ENCODE measurements around the gene FZD10. TPM values are rescaled to one million over a fixed set of nuclear protein-coding genes. Genes with fewer than 3 reads are reported as not detected.

FZD10 gene
- total RNA-seq, 2 experiments from 2014 or later: not detected

GRCh38 chr12:130154276-130155070 is 7.8 kb upstream of the FZD10 start:
- Mint-ChIP-seq H3K36me3 (ENCODE audit: low read depth) (no peaks in the 10 kb centered on the region), H3K4me1 (no peaks in the 10 kb centered on the region), H3K4me3 (no peak overlapping the region), H3K9me3 (no peaks in the 10 kb centered on the region), H3K27ac (no peak overlapping the region), H3K27me3 (peaks cover 6% of the 10 kb centered on the region)
- ChIA-PET POLR2A (no interaction called here), CTCF (no interaction called here)
- DNase-seq: no peak

- Mint-ChIP-seq H3K36me3 (ENCODE audit: low read depth) (no peaks in the 10 kb centered on the region), H3K27me3 (peaks cover 6% of the 10 kb centered on the region), H3K9me3 (no peaks in the 10 kb centered on the region), H3K27ac (no peak overlapping the region), H3K4me1 (no peaks in the 10 kb centered on the region), H3K4me3 (no peak overlapping the region)
- CTCF ChIA-PET: no interaction called here
- no peak for DNase-seq
- POLR2A ChIA-PET: no interaction called here
Measured at GRCh38 chr12:130155416-130156073, 6.7 kb upstream of the FZD10 start.

GRCh38 chr12:130156652-130157275 is 5.5 kb upstream of the FZD10 start:
- Mint-ChIP-seq H3K27me3 (peaks cover 7% of the 10 kb centered on the region), H3K4me1 (no peaks in the 10 kb centered on the region), H3K27ac (no peak overlapping the region), H3K9me3 (no peaks in the 10 kb centered on the region), H3K4me3 (no peak overlapping the region), H3K36me3 (ENCODE audit: low read depth) (no peaks in the 10 kb centered on the region)
- no peak for DNase-seq
- CTCF ChIA-PET: no interaction called here
- POLR2A ChIA-PET: no interaction called here

GRCh38 chr12:130157998-130158753 is 4.1 kb upstream of the FZD10 start:
- ChIA-PET POLR2A (no interaction called here), CTCF (no interaction called here)
- Mint-ChIP-seq H3K9me3 (no peaks in the 10 kb centered on the region), H3K27ac (no peak overlapping the region), H3K4me1 (no peaks in the 10 kb centered on the region), H3K27me3 (peaks cover 10% of the 10 kb centered on the region), H3K4me3 (no peak overlapping the region), H3K36me3 (ENCODE audit: low read depth) (no peaks in the 10 kb centered on the region)
- no peak for DNase-seq

- DNase-seq: no peak
- peaks cover 2% of the 10 kb centered on the region for H3K36me3 Mint-ChIP-seq (ENCODE audit: low read depth)
- CTCF ChIA-PET: no interaction called here
Measured at GRCh38 chr12:130158754-130159059, 3.6 kb upstream of the FZD10 start.

GRCh38 chr12:130160306-130160705 is 2.0 kb upstream of the FZD10 start:
- Mint-ChIP-seq H3K4me3 (no peak overlapping the region), H3K9me3 (no peaks in the 10 kb centered on the region), H3K36me3 (ENCODE audit: low read depth) (peaks cover 3% of the 10 kb centered on the region), H3K4me1 (peaks cover 2% of the 10 kb centered on the region), H3K27ac (no peak overlapping the region), H3K27me3 (peaks cover 27% of the 10 kb centered on the region)
- DNase-seq: no peak
- POLR2A ChIA-PET: no interaction called here
- CTCF ChIA-PET: no interaction called here

More at GRCh38 chr12:130158754-130159059, 3.6 kb upstream of the FZD10 start:
- Mint-ChIP-seq H3K4me1 (peaks cover 2% of the 10 kb centered on the region), H3K9me3 (no peaks in the 10 kb centered on the region), H3K4me3 (no peak overlapping the region), H3K27ac (no peak overlapping the region), H3K27me3 (peaks cover 14% of the 10 kb centered on the region)
- POLR2A ChIA-PET: no interaction called here

- H3K36me3 Mint-ChIP-seq (ENCODE audit: low read depth): peaks cover 3% of the 10 kb centered on the region
- H3K4me3 Mint-ChIP-seq: no peak overlapping the region
- ChIA-PET POLR2A (no interaction called here), CTCF (no interaction called here)
- no peak overlapping the region for H3K27ac Mint-ChIP-seq
- peaks cover 2% of the 10 kb centered on the region for H3K4me1 Mint-ChIP-seq
- no peaks in the 10 kb centered on the region for H3K9me3 Mint-ChIP-seq
- H3K27me3 Mint-ChIP-seq: peaks cover 30% of the 10 kb centered on the region
- no peak for DNase-seq
Measured at GRCh38 chr12:130160711-130161231, 1.5 kb upstream of the FZD10 start.

- H3K27me3 Mint-ChIP-seq: peaks cover 33% of the 10 kb centered on the region
- H3K4me3 Mint-ChIP-seq: no peak overlapping the region
- no peaks in the 10 kb centered on the region for H3K9me3 Mint-ChIP-seq
- H3K4me1 Mint-ChIP-seq: peaks cover 2% of the 10 kb centered on the region
- CTCF ChIA-PET: no interaction called here
- no peak for DNase-seq
- H3K36me3 Mint-ChIP-seq (ENCODE audit: low read depth): peaks cover 3% of the 10 kb centered on the region
- H3K27ac Mint-ChIP-seq: no peak overlapping the region
- POLR2A ChIA-PET: no interaction called here
Measured at GRCh38 chr12:130161261-130162243, 712 bp upstream of the FZD10 start.

- Mint-ChIP-seq H3K27me3 (peaks cover 28% of the 10 kb centered on the region), H3K36me3 (ENCODE audit: low read depth) (peaks cover 3% of the 10 kb centered on the region), H3K27ac (no peak overlapping the region), H3K4me3 (no peak overlapping the region), H3K4me1 (peaks cover 2% of the 10 kb centered on the region), H3K9me3 (no peaks in the 10 kb centered on the region)
- CTCF ChIA-PET: no interaction called here
- no peak for DNase-seq
- POLR2A ChIA-PET: no interaction called here
Measured at GRCh38 chr12:130162745-130163460, 639 bp downstream of the FZD10 start.

GRCh38 chr12:130163461-130164215 is 1.4 kb downstream of the FZD10 start:
- H3K27me3 Mint-ChIP-seq: peaks cover 28% of the 10 kb centered on the region
- ChIA-PET POLR2A (no interaction called here), CTCF (no interaction called here)
- peaks cover 3% of the 10 kb centered on the region for H3K36me3 Mint-ChIP-seq (ENCODE audit: low read depth)
- H3K27ac Mint-ChIP-seq: no peak overlapping the region
- peaks cover 2% of the 10 kb centered on the region for H3K4me1 Mint-ChIP-seq
- H3K9me3 Mint-ChIP-seq: no peaks in the 10 kb centered on the region
- H3K4me3 Mint-ChIP-seq: no peak overlapping the region
- no peak for DNase-seq

GRCh38 chr12:130164216-130164542 is 1.9 kb downstream of the FZD10 start:
- H3K27me3 Mint-ChIP-seq: peaks cover 28% of the 10 kb centered on the region

More at GRCh38 chr12:130164216-130164542, 1.9 kb downstream of the FZD10 start:
- POLR2A ChIA-PET: no interaction called here
- H3K4me3 Mint-ChIP-seq: no peak overlapping the region
- no peaks in the 10 kb centered on the region for H3K9me3 Mint-ChIP-seq
- no peak overlapping the region for H3K27ac Mint-ChIP-seq
- no peak for DNase-seq
- H3K4me1 Mint-ChIP-seq: peaks cover 2% of the 10 kb centered on the region
- peaks cover 3% of the 10 kb centered on the region for H3K36me3 Mint-ChIP-seq (ENCODE audit: low read depth)
- CTCF ChIA-PET: no interaction called here
